ENCODE data around the gene NUP85.

DNA sequence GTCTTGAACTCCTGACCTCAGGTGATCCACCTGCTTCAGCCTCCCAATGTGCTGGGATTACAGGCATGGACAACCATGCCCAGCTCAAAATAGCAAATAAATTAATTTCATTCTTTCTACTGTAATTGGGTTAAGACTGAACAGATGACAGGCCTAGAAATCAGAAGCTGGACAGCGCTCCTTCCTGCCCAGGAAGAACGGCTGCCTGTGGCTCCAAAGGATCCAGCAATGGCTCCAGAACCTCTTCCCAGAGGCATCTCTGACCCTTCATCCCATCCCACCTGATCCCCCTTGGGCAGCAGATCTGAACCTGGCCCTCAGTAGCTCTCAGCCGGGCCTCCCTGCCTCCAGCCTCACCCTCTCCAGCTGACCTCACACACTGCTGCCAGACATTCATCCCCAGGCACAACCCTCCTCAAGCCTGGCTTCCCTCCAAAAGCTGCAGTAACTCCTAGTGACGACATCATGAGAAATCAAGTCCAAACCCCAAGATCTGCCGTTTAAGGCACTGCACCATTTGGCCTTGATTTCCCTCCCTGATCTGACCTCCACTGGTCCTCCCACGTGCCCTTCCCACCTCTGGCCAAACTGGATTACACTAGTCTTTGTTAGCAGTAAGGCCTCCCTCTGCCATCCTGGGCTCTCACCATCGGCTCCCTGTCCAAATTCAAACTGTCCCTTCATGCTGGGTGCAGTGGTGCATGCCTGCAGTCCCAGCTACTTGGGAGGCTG, 68.7 kb downstream of the NUP85 start:
- TF ChIP-seq ZNF274 (IDR thresholded peaks at IDR 0.05; ENCODE audit: low read depth, low read length) (no peak), YY1 (IDR thresholded peaks at IDR 0.05; ENCODE audit: insufficient read depth, insufficient read length) (no peak)
